Measurements from ENCODE around the gene RNF144B. TPM values are rescaled to one million over a fixed set of nuclear protein-coding genes. Genes with fewer than 3 reads are reported as not detected.

Gene RNF144B
- total RNA-seq, 6 experiments from 2014 or later, result 7.6 to 19.1 (median 10.2) TPM

GRCh38 chr6:18478610-18479009, 91.5 kb downstream of the RNF144B start:
- TF ChIP-seq POLR2A (IDR thresholded peaks at IDR 0.05) (no peak), CTCF (IDR thresholded peaks at IDR 0.05) (no peak)
- ATAC-seq (no peak), DNase-seq (no peak)
- no peaks in the 10 kb centered on the region for H3K4me1 ChIP-seq
- no peak overlapping the region for H3K4me3 ChIP-seq
- H3K27ac ChIP-seq, result no peak overlapping the region
- H3K9me3 ChIP-seq, result no peaks in the 10 kb centered on the region
- WGBS (ENCODE audit: insufficient coverage, low coverage, low lambda C conversion rate, missing lambda C conversion rate), result 27% methylated on average over 1 of the region's 1 CpG
- H3K36me3 ChIP-seq, result no peaks in the 10 kb centered on the region
- intact Hi-C loops (cut with DNase I), result no loop called here
- no peaks in the 10 kb centered on the region for H3K27me3 ChIP-seq

DNA sequence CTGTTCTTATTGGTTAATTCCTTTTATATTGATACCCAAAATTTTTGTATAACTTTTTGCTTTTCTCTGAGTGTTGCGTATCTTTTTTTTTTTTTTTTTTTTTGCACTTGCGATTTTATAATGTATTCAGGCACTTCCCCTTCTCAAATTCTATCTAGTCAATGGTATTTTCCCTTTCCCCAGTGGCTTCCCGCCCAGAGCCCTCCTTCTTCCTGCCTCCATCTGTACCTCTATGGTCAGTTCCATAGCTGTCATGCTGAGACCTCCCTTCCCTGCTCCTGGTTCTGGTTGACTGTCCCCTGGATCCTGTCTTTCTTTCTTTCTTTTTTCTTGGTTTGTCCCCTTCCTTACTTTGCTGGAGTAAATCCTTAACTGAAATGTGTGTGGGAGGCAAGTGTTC, 94.7 kb downstream of the RNF144B start:
- no peaks in the 10 kb centered on the region for H3K9me3 ChIP-seq
- DNase-seq, result no peak
- H3K27me3 ChIP-seq, result no peaks in the 10 kb centered on the region
- intact Hi-C loops (cut with DNase I), result no loop called here
- H3K36me3 ChIP-seq, result no peaks in the 10 kb centered on the region
- WGBS (ENCODE audit: insufficient coverage, low coverage, low lambda C conversion rate, missing lambda C conversion rate), result 78% methylated on average over 1 of the region's 3 CpGs
- no peak overlapping the region for H3K4me3 ChIP-seq
- no peak for TF ChIP-seq CTCF (IDR thresholded peaks at IDR 0.05)
- TF ChIP-seq POLR2A (IDR thresholded peaks at IDR 0.05), result no peak
- no peaks in the 10 kb centered on the region for H3K4me1 ChIP-seq
- H3K27ac ChIP-seq, result no peak overlapping the region
- peak in 3 of 4 donors; percentile 25 to 28 (median 26) for ATAC-seq

GRCh38 chr6:18485660-18486435, 98.7 kb downstream of the RNF144B start:
- whole genome bisulfite sequencing (ENCODE audit: insufficient coverage, low coverage, low lambda C conversion rate, missing lambda C conversion rate), result 76% methylated on average over 2 of the region's 3 CpGs
- Histone ChIP-seq H3K9me3 (no peaks in the 10 kb centered on the region), H3K36me3 (no peaks in the 10 kb centered on the region), H3K27ac (no peak overlapping the region), H3K27me3 (no peaks in the 10 kb centered on the region), H3K4me1 (no peaks in the 10 kb centered on the region), H3K4me3 (no peak overlapping the region)
- TF ChIP-seq POLR2A (IDR thresholded peaks at IDR 0.05) (no peak), CTCF (IDR thresholded peaks at IDR 0.05) (no peak)
- intact Hi-C loops (cut with DNase I), result no loop called here
- DNase-seq (no peak), ATAC-seq (no peak)

GRCh38 chr6:18488004-18488403, 100.9 kb downstream of the RNF144B start:
- Histone ChIP-seq H3K9me3 (no peaks in the 10 kb centered on the region), H3K36me3 (no peaks in the 10 kb centered on the region), H3K27ac (no peak overlapping the region), H3K27me3 (no peaks in the 10 kb centered on the region), H3K4me3 (no peak overlapping the region), H3K4me1 (no peaks in the 10 kb centered on the region)
- 85% methylated on average over 2 of the region's 2 CpGs for WGBS (ENCODE audit: insufficient coverage, low coverage, low lambda C conversion rate, missing lambda C conversion rate)
- ATAC-seq (no peak), DNase-seq (no peak)
- intact Hi-C loops (cut with DNase I), result no loop called here
- TF ChIP-seq CTCF (IDR thresholded peaks at IDR 0.05), result no peak
- no peak for TF ChIP-seq POLR2A (IDR thresholded peaks at IDR 0.05)
